Stimulated activated CD8-positive, alpha-beta memory T cell treated with anti-CD3 and anti-CD28 coated beads, Interleukin-4, amount 100 ng/mL, for 48 hours (primary cell): ENCODE results near the gene TGM6.
"Not testable (repeated sequence)": the region's sequence is repeated elsewhere in the genome, so short reads cannot be mapped to it uniquely, and the experiment has no call there.

Source experiments
- DNase-seq: peaks from one replicate; pipeline ENCODE4 v3.0.0-alpha.2; 2020

TGM6 gene

GRCh38 chr20:2400290-2400689, 19.6 kb downstream of the TGM6 start:
- DNase-seq: no peak

GRCh38 chr20:2401527-2401926, 20.8 kb downstream of the TGM6 start:
- no peak for DNase-seq

DNA sequence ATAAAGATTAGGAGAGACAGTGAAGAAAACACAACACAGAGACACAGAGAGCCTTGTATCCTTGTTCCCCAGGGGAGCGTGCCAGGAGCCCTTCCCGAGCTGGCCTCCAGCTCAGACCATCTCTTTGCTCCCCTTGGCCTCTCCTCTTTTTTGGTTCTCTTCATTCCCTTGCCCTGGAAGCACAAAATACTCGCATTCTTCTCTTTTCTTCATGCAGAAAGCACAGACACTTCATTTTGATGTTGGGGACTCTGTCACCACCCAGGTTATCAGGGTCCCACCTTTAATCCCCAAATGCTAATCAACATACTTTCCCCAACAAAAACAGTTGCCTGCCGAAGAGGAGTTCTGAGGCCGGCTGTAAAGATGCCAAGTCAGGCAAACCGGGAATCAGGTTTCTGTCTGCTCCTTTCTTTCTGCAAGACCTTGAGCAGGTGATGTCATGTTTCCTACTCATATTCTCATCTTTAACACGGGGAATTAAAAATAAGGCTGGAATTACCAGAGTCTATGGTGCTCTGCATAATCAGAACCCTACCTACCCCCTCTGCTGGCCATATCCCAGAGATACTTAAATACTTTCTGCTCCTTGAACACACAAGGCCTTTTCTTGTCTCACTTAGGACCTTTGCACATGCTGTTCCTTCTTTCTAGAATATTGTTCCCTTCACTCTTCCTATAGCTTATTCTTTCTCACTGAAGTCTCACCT, 21.7 kb downstream of the TGM6 start:
- no peak for DNase-seq

DNA sequence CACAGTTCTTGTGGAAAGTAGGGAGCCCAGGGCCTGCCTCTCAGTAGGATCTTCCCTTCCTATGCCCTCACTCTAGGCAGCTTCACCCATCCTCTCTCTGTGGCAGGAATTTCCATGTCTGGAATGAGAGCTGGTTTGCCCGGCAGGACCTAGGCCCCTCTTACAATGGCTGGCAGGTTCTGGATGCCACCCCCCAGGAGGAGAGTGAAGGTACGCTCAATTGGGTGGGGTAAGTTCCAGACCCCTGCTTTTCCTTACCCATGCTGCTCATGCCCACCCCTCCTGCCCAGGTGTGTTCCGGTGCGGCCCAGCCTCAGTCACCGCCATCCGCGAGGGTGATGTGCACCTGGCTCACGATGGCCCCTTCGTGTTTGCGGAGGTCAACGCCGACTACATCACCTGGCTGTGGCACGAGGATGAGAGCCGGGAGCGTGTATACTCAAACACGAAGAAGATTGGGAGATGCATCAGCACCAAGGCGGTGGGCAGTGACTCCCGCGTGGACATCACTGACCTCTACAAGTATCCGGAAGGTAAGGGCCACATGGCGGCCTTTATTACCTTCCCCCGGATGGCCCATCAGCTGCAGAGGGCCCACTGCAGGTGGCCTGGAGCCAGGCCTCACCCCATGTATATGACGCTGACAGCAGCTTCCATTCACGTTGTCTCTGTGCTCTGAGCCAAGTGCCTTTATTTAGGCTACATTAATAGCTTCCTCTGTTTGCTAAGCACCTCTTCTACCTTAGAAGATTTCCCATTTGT, 22.8 kb downstream of the TGM6 start:
- no peak for DNase-seq

GRCh38 chr20:2405693-2406065, 25.0 kb downstream of the TGM6 start:
- no peak for DNase-seq

DNA sequence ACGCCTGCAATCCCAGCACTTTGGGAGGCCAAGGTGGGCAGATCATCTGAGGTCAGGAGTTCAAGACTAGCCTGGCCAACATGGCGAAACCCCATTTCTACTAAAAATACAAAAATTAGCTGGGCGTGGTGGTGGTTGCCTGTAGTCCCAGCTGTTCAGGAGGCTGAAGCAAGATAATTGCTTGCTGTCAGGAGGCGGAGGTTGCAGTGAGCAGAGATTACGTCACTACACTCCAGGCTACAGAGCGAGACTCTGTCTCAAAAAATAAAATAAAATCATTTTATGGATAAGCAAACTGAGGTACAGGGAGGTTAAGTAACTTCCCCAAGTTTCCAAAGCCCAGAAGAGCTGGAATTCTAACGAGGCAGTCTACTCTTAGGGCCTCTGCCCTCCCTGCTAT, 26.7 kb downstream of the TGM6 start:
- DNase-seq: not testable (repeated sequence)

- DNase-seq: no peak
Measured at GRCh38 chr20:2408111-2408510, 27.4 kb downstream of the TGM6 start.

GRCh38 chr20:2416541-2417212, 36.0 kb downstream of the TGM6 start:
- no peak for DNase-seq

- no peak for DNase-seq
Measured at GRCh38 chr20:2417213-2417541, 36.5 kb downstream of the TGM6 start.

DNA sequence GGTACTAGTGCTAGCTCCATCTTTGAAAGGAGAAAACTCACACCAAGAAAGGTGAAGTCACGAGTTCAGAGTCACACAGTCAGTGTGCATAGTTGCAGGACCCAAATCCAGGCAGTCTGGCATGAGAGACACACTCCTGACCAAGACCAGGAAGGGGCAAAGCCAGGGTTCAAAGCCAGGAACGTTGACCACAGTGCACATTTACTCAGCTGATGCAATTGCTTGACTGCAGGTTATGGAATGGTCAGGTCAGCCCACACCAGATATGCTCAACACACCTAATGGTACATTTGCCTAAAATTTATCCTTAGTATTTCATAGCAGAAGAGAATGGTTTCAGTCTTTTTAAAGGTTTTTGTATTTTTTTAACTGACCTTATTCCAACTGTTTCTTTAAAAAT, 37.7 kb downstream of the TGM6 start:
- no peak for DNase-seq

DNA sequence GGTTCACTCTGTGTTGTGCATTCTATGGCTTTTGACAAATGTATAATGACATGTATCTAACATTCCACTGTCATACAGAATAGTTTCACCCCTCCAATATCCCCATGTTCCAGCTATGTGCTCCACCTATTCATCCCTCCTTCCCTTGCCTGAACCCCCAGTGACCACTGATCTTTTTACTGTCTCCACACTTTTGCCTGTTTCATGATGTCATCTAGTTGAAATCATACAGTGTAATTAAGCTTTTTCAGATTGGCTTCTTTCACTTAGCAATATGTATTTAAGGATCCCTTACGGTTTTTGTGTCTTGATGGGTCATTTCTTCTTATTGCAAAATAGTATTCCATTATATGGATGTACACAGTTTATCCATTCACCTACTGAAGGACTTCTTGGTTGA, 39.8 kb downstream of the TGM6 start:
- no peak for DNase-seq

- DNase-seq: no peak
Measured at GRCh38 chr20:2421247-2421646, 40.5 kb downstream of the TGM6 start.

- DNase-seq: no peak
Measured at GRCh38 chr20:2429051-2429450, 48.4 kb downstream of the TGM6 start.

- DNase-seq: no peak
Measured at GRCh38 chr20:2430538-2430937, 49.8 kb downstream of the TGM6 start.

- DNase-seq: no peak
Measured at GRCh38 chr20:2431185-2431584, 50.5 kb downstream of the TGM6 start.

GRCh38 chr20:2446845-2447244, 66.1 kb downstream of the TGM6 start:
- DNase-seq: no peak

DNA sequence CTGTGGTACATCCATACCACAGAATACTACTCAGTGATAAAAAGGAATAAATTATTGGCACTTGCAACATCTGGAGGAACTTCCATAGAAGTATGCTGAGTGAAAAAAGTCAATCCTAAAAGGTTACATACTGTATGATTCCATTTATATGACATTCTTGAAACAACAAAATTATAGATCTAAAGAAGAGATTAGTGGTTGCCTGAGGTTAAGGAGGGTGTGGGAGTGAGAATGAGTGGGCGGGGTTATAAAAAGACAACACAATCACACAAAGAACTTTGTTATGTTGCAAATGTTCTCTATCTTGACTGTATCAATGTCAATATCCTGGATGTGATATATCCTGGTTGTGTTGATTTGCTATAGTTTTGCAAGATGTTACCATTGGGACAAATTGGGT, 68.7 kb downstream of the TGM6 start:
- no peak for DNase-seq

DNA sequence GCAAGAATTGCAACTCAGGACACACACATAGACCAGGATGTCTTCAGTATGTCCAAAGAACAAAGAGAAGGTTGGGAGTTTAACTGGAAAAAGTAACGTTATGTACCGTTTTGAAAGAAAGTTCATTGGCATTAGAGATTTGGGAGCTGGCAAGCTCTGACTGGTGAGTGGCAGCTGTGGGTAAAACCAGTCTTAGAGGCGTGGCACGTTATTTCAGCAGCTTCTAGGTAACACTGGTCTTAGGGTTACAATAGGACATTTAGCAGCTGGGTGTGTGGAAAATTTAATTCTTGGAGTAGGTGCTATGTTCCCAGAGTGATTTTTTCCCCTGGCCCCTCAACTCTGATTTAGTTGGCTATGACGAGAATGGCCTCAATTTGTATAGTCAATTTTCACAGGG, 70.7 kb downstream of the TGM6 start:
- no peak for DNase-seq

- DNase-seq: peak; percentile 85
Measured at GRCh38 chr20:2451939-2452732, 71.4 kb downstream of the TGM6 start.

- DNase-seq: no peak
Measured at GRCh38 chr20:2453792-2454191, 73.1 kb downstream of the TGM6 start.

DNA sequence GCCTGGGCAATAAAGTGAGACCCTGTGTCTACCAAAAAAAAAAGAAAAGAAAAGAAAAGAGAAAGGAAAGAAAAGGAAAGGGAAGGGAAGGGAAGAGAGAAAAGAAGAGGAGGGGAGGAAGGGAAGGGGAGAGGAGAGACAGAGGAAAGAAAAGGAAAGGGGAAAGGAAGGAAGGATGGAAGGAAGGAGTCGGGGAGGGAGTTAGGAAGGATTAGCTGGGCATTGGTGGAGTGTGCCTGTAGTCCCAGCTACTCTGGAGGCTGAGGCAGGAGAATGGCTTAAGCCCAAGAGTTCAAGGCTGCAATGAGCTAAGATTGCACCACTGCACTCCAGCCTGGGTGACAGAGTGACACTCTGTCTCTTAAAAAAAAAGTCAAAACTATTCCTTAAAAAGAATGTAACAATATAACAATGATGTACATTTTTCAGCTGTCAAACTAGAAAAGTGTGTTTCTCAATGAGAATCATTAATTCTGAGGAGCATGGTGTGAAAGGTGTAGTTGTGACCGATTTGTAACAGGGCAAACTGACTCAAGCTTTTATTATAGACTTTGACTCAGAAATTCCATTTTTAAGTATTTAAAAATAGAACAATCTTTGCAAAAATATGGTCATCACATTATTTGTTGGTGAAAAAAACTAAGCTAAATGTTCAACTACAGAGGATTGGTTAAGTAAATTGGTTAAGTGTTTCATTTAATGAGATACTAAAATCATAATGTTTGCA, 75.2 kb downstream of the TGM6 start:
- no peak for DNase-seq

- no peak for DNase-seq
Measured at GRCh38 chr20:2458919-2459499, 78.3 kb downstream of the TGM6 start.
